Ishikawa (cell line): Measurements from ENCODE around the gene MAMLD1.

Experiments used
- CEBPB ChIP-seq: IDR thresholded peaks from 2 replicates; pipeline ENCODE4 v1.6.1; 2012
- CREB1 ChIP-seq: IDR thresholded peaks from 2 replicates; pipeline ENCODE4 v1.6.1; 2012; ENCODE audit warnings: low read depth
- EGR1 ChIP-seq: IDR thresholded peaks from 2 replicates; pipeline ENCODE4 v1.6.1; 2012
- EP300 ChIP-seq: IDR thresholded peaks from 2 replicates; pipeline ENCODE4 v1.6.1; 2012; ENCODE audit warnings: borderline replicate concordance
- FOXM1 ChIP-seq: IDR thresholded peaks from 2 replicates; pipeline ENCODE4 v1.6.1; 2012; ENCODE audit warnings: low read depth, borderline replicate concordance
- NFIC ChIP-seq: IDR thresholded peaks from 2 replicates; pipeline ENCODE4 v1.6.1; 2012
- RAD21 ChIP-seq: IDR thresholded peaks from 2 replicates; pipeline ENCODE4 v1.6.1; 2012; ENCODE audit warnings: low read depth
- REST ChIP-seq: IDR thresholded peaks from 2 replicates; pipeline ENCODE4 v1.6.1; 2012; ENCODE audit warnings: low read depth, mild to moderate bottlenecking
- TAF1 ChIP-seq: IDR thresholded peaks from 2 replicates; pipeline ENCODE4 v1.6.1; 2012; ENCODE audit warnings: low read depth, mild to moderate bottlenecking
- TCF12 ChIP-seq: IDR thresholded peaks from 2 replicates; pipeline ENCODE4 v1.6.1; 2012; ENCODE audit warnings: low read depth
- TEAD4 ChIP-seq: IDR thresholded peaks from 2 replicates; pipeline ENCODE4 v1.6.1; 2012
- YY1 ChIP-seq: IDR thresholded peaks from 2 replicates; pipeline ENCODE4 v1.6.1; 2012; ENCODE audit warnings: low read depth
- ZBTB7A ChIP-seq: IDR thresholded peaks from 2 replicates; pipeline ENCODE4 v1.6.1; 2012; ENCODE audit warnings: low read depth
- TF ChIP-seq, protein P1 (sequence below): IDR thresholded peaks from 2 replicates; pipeline ENCODE4 v1.6.1; 2012
- TF ChIP-seq, protein P2 (sequence below): IDR thresholded peaks from 2 replicates; pipeline ENCODE4 v1.6.1; 2012

The MAMLD1 gene

GRCh38 chrX:150530821-150531220, 167.7 kb downstream of the MAMLD1 start:
- no peak for TF ChIP-seq TCF12
- TF ChIP-seq EP300: no peak
- TF ChIP-seq TEAD4: no peak
- TF ChIP-seq, protein P1, sequence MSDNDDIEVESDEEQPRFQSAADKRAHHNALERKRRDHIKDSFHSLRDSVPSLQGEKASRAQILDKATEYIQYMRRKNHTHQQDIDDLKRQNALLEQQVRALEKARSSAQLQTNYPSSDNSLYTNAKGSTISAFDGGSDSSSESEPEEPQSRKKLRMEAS: no peak
- no peak for TF ChIP-seq NFIC
- TF ChIP-seq EGR1: no peak
- no peak for TF ChIP-seq TAF1
- TF ChIP-seq CEBPB: no peak
- no peak for TF ChIP-seq ZBTB7A
- TF ChIP-seq YY1: no peak
- TF ChIP-seq RAD21: no peak
- TF ChIP-seq, protein P2, sequence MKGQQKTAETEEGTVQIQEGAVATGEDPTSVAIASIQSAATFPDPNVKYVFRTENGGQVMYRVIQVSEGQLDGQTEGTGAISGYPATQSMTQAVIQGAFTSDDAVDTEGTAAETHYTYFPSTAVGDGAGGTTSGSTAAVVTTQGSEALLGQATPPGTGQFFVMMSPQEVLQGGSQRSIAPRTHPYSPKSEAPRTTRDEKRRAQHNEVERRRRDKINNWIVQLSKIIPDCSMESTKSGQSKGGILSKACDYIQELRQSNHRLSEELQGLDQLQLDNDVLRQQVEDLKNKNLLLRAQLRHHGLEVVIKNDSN: no peak
- no peak for TF ChIP-seq FOXM1
- TF ChIP-seq CREB1: no peak
- TF ChIP-seq REST: no peak

DNA sequence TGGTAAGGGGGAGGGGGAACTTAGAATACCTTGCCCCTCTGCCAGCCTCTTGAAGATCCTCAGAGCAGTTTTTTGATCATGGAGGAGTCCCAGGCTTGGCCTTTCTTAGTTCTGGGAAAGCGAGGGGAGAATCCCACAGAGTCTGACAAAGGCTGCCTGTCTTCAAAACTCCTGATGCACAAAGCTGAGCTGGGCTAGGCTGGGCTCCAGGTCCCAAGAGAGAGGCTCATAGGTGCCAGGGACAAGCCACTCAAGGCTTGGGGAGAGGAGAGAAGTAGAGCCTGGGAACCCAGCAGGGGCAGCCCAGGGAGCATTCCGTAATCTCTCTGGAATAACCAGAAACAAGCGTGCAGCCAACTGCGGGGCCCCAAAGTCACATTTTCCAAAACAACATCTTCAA, 168.3 kb downstream of the MAMLD1 start:
- TF ChIP-seq ZBTB7A (no peak), YY1 (no peak)

- TF ChIP-seq YY1 (no peak), EP300 (no peak), TAF1 (no peak), TCF12 (no peak), TEAD4 (no peak), NFIC (no peak), REST (no peak), CEBPB (no peak), ZBTB7A (no peak), EGR1 (no peak), CREB1 (no peak)
- TF ChIP-seq, protein P1: no peak
Observed at GRCh38 chrX:150533863-150534262, 170.7 kb downstream of the MAMLD1 start.

- no peak for TF ChIP-seq FOXM1
- TF ChIP-seq ZBTB7A: no peak
- no peak for TF ChIP-seq CREB1
- TF ChIP-seq YY1: no peak
- TF ChIP-seq, protein P1: no peak
- no peak for TF ChIP-seq TCF12
- no peak for TF ChIP-seq TEAD4
- no peak for TF ChIP-seq REST
- TF ChIP-seq TAF1: no peak
- TF ChIP-seq RAD21: no peak
- no peak for TF ChIP-seq EGR1
- TF ChIP-seq, protein P2: no peak
- no peak for TF ChIP-seq NFIC
- no peak for TF ChIP-seq CEBPB
- TF ChIP-seq EP300: no peak
Observed at GRCh38 chrX:150536455-150537116, 173.5 kb downstream of the MAMLD1 start.
